ENCODE data around the gene TNNI3K. TPM values are rescaled to one million over a fixed set of nuclear protein-coding genes. Genes with fewer than 3 reads are reported as not detected.

The TNNI3K gene
- total and polyA plus RNA-seq, 2 of the 8 experiments (the other 6 are each of a cell fraction or from before 2014, with no cell fraction given), result 0.41 to 0.48 TPM

- CTCF ChIA-PET (ENCODE audit: partially characterized antibody), result interaction anchor here (0.5 to 2.7 kb wide), 3 partner anchors 13 to 139 kb away, joined by 3 to 12 read pairs (median 3); no protein-coding TSS in a partner anchor
- H4K5ac ChIP-seq (ENCODE audit: insufficient read length, low read depth, low read length), result no peak overlapping the region
- no peak overlapping the region for H2AFZ ChIP-seq (ENCODE audit: low read length)
- H3K27me3 ChIP-seq (replicated peaks in 1 of 4; ENCODE audit: control insufficient read depth in 3 of 4, extremely low read depth in 1 of 4, insufficient read depth in 3 of 4, low read length in 3 of 4), result no peaks in the 10 kb centered on the region
- no peak overlapping the region for H3K18ac ChIP-seq (ENCODE audit: extremely low read depth, low read length)
- DNase-seq (ENCODE audit: low read depth in 1 of 2, low spot score in 2 of 2) (no peak), FAIRE-seq (no peak)
- H3K56ac ChIP-seq (replicated peaks; ENCODE audit: insufficient read length, low read depth, low read length), result no peak overlapping the region
- H3K4me1 ChIP-seq (replicated peaks in 1 of 4; ENCODE audit: control insufficient read depth in 3 of 4, insufficient read depth in 4 of 4, low read length in 3 of 4), result peaks cover 3 to 15% (median 8%) of the 10 kb centered on the region in 4 experiments; a peak in 6 of 7 replicates
- H3K9me3 ChIP-seq (ENCODE audit: insufficient read depth in 2 of 2, low read depth in 1 of 2, low read length in 1 of 2), result no peaks in the 10 kb centered on the region
- H2BK120ac ChIP-seq (replicated peaks; ENCODE audit: low read depth, low read length), result no peak overlapping the region
- H3K79me2 ChIP-seq (ENCODE audit: control insufficient read depth in 1 of 2, insufficient read depth in 2 of 2, low read length in 2 of 2), result no peaks in the 10 kb centered on the region
- no peak overlapping the region for H2AK5ac ChIP-seq (ENCODE audit: low read depth, low read length)
- 71% methylated on average over 1 of the region's 2 CpGs; no CpG with 5 or more reads in 1 of the 2 experiments for WGBS, 2 experiments (ENCODE audit: extremely low coverage in 1 of 2, insufficient coverage in 1 of 2, insufficient read length in 1 of 2, insufficient replicate concordance in 2 of 2, low coverage in 1 of 2, low lambda C conversion rate in 2 of 2, missing lambda C conversion rate in 1 of 2)
- H3K4ac ChIP-seq (replicated peaks; ENCODE audit: insufficient read length, low read depth, low read length), result no peak overlapping the region
- no peak overlapping the region for H3K4me3 ChIP-seq (ENCODE audit: extremely low read depth in 1 of 4, insufficient read depth in 2 of 4, low read depth in 3 of 4, low read length in 4 of 4)
- peaks cover 4% of the 10 kb centered on the region for H3K23me2 ChIP-seq (ENCODE audit: low read depth, low read length)
- H2BK20ac ChIP-seq (ENCODE audit: low read length), result no peak overlapping the region
- no peak overlapping the region for H3K23ac ChIP-seq (ENCODE audit: insufficient read length)
- no peak overlapping the region for H4K8ac ChIP-seq (ENCODE audit: extremely low read depth, insufficient read depth, low read length)
- no peaks in the 10 kb centered on the region for H4K20me1 ChIP-seq (replicated peaks in 1 of 2; ENCODE audit: control insufficient read depth in 1 of 2, insufficient read depth in 2 of 2, low read length in 2 of 2)
- no peaks in the 10 kb centered on the region for H3K36me3 ChIP-seq (ENCODE audit: control insufficient read depth in 2 of 4, insufficient read depth in 4 of 4, low read length in 3 of 4)
- no peak overlapping the region for H3K27ac ChIP-seq (ENCODE audit: low read depth, low read length)
- H2BK15ac ChIP-seq (ENCODE audit: low read length), result no peak overlapping the region
- H2BK12ac ChIP-seq (ENCODE audit: low read depth, low read length), result no peak overlapping the region
- H4K91ac ChIP-seq (replicated peaks; ENCODE audit: insufficient read length, low read length), result no peak overlapping the region
- H3K14ac ChIP-seq (ENCODE audit: insufficient read length), result no peak overlapping the region
- no peak overlapping the region for H3K9ac ChIP-seq (replicated peaks in 1 of 4; ENCODE audit: extremely low read depth in 1 of 4, low read depth in 3 of 4, low read length in 3 of 4)
- H3K4me2 ChIP-seq (ENCODE audit: insufficient read depth in 1 of 2, low read depth in 2 of 2, low read length in 2 of 2), result peak overlapping the region in 1 of 2 experiments; percentile 24; a peak in 1 of 4 replicates
- H3K79me1 ChIP-seq (ENCODE audit: low read depth, low read length), result no peaks in the 10 kb centered on the region
- POLR2A ChIA-PET (ENCODE audit: partially characterized antibody), result interaction anchor here (1.5 kb wide), 1 partner anchor 22 kb away, joined by 5 read pairs; no protein-coding TSS in a partner anchor
- TF ChIP-seq NANOG (IDR thresholded peaks at IDR 0.05; ENCODE audit: insufficient read depth, low read depth, low read length, poor library complexity, severe bottlenecking), result peak; percentile 58
- TF ChIP-seq ZNF274 (IDR thresholded peaks at IDR 0.05; ENCODE audit: borderline replicate concordance, extremely low read depth, low read length), result no peak
- H2BK5ac ChIP-seq (ENCODE audit: low read depth, low read length), result peak overlapping the region; percentile 22; the same call in 1 of the 2 replicates
Measured at GRCh38 chr1:74523873-74524480, 288.8 kb downstream of the TNNI3K start.

Measured in H1 (cell line).